ENCODE data around the gene PRDM10.

PRDM10 gene

GRCh38 chr11:129947474-129947873, 55.2 kb downstream of the PRDM10 start:
- H3K4me3 ChIP-seq (ENCODE audit: low read length): no peak overlapping the region
- no peak for TF ChIP-seq CTCF (conservative IDR thresholded peaks at IDR 0.05; ENCODE audit: low read depth, low read length)
- no peak for DNase-seq (ENCODE audit: low read depth)

- H3K4me3 ChIP-seq (ENCODE audit: low read length): no peak overlapping the region
- no peak for TF ChIP-seq CTCF (conservative IDR thresholded peaks at IDR 0.05; ENCODE audit: low read depth, low read length)
- DNase-seq (ENCODE audit: low read depth): no peak
These were observed 55.7 kb downstream of the PRDM10 start for GRCh38 chr11:129946965-129947364.

- TF ChIP-seq CTCF (conservative IDR thresholded peaks at IDR 0.05; ENCODE audit: low read depth, low read length): no peak
- H3K4me3 ChIP-seq (ENCODE audit: low read length): no peak overlapping the region
- no peak for DNase-seq (ENCODE audit: low read depth)
These were observed 56.4 kb downstream of the PRDM10 start for GRCh38 chr11:129946256-129946655.

- TF ChIP-seq CTCF (conservative IDR thresholded peaks at IDR 0.05; ENCODE audit: low read depth, low read length): no peak
- no peak overlapping the region for H3K4me3 ChIP-seq (ENCODE audit: low read length)
- DNase-seq (ENCODE audit: low read depth): no peak
These were observed 57.3 kb downstream of the PRDM10 start for GRCh38 chr11:129945373-129945772.

GRCh38 chr11:129944696-129945095, 57.9 kb downstream of the PRDM10 start:
- DNase-seq (ENCODE audit: low read depth): no peak
- H3K4me3 ChIP-seq (ENCODE audit: low read length): no peak overlapping the region
- no peak for TF ChIP-seq CTCF (conservative IDR thresholded peaks at IDR 0.05; ENCODE audit: low read depth, low read length)

GRCh38 chr11:129943036-129943435, 59.6 kb downstream of the PRDM10 start:
- no peak overlapping the region for H3K4me3 ChIP-seq (ENCODE audit: low read length)
- DNase-seq (ENCODE audit: low read depth): no peak
- TF ChIP-seq CTCF (conservative IDR thresholded peaks at IDR 0.05; ENCODE audit: low read depth, low read length): no peak

- TF ChIP-seq CTCF (conservative IDR thresholded peaks at IDR 0.05; ENCODE audit: low read depth, low read length): no peak
- DNase-seq (ENCODE audit: low read depth): no peak
- H3K4me3 ChIP-seq (ENCODE audit: low read length): no peak overlapping the region
These were observed 63.1 kb downstream of the PRDM10 start for GRCh38 chr11:129939510-129939909.

Data from retinal pigment epithelial cell (primary cell).